Natural killer cell (primary cell): ENCODE data around the gene SESN1. TPM values are rescaled to one million over a fixed set of nuclear protein-coding genes. Genes with fewer than 3 reads are reported as not detected.
"Not testable (repeated sequence)": the region's sequence is repeated elsewhere in the genome, so short reads cannot be mapped to it uniquely, and the experiment has no call there.

ENCODE experiments used
- ATAC-seq, 3 donors: fragments of 150-1000 bp in 2 of 3; fragments of 200-7000 bp in 1 of 3; cut with Tn5 transposase; 1 replicate in 1 of 3; 2 replicates in 2 of 3; pipeline ENCODE4 v1.10.0; 2021; ENCODE audit warnings: mild to moderate bottlenecking in 2 of 3, moderate library complexity in 2 of 3
- DNase-seq, 2 donors: peaks; one replicate each; pipeline versions ENCODE4 v3.0.0 to v3.0.0-alpha.2; 2013 to 2021; ENCODE audit warnings: mixed read lengths in 1 of 2
- H3K27ac ChIP-seq: one replicate; pipeline ENCODE4 v1.5.1; 2013; ENCODE audit warnings: mild to moderate bottlenecking, low read length
- H3K27me3 ChIP-seq: one replicate; pipeline ENCODE4 v1.6.1; 2013; ENCODE audit warnings: low read length; ENCODE audit not compliant: control insufficient read depth, insufficient read depth
- H3K36me3 ChIP-seq: one replicate; pipeline ENCODE4 v1.6.1; 2013; ENCODE audit warnings: low read length; ENCODE audit not compliant: control insufficient read depth, insufficient read depth
- H3K4me1 ChIP-seq: one replicate; pipeline ENCODE4 v1.6.1; 2013; ENCODE audit warnings: low read length; ENCODE audit not compliant: control insufficient read depth, insufficient read depth
- H3K4me3 ChIP-seq: one replicate; pipeline ENCODE4 v1.5.1; 2013; ENCODE audit warnings: low read length
- H3K9me3 ChIP-seq: one replicate; pipeline ENCODE4 v1.6.1; 2013; ENCODE audit warnings: low read length; ENCODE audit not compliant: control insufficient read depth, insufficient read depth
- H3K27ac Mint-ChIP-seq, 2 donors: one replicate each; pipeline ENCODE4 v1.8.0; 2022; ENCODE audit warnings: mild to moderate bottlenecking in 2 of 2, mixed read lengths in 2 of 2, moderate library complexity in 1 of 2
- H3K27me3 Mint-ChIP-seq, 2 donors: one replicate each; pipeline ENCODE4 v1.8.0; 2022; ENCODE audit warnings: low read depth in 2 of 2, mixed read lengths in 2 of 2
- H3K36me3 Mint-ChIP-seq: one replicate; pipeline ENCODE4 v1.8.0; 2022; ENCODE audit warnings: mixed read lengths
- H3K4me1 Mint-ChIP-seq, 2 donors: one replicate each; pipeline ENCODE4 v1.8.0; 2022; ENCODE audit warnings: mixed read lengths in 2 of 2
- H3K4me3 Mint-ChIP-seq: one replicate; pipeline ENCODE4 v1.8.0; 2022; ENCODE audit warnings: mild to moderate bottlenecking, moderate library complexity, mixed read lengths
- H3K9me3 Mint-ChIP-seq, 2 donors: one replicate each; pipeline ENCODE4 v1.8.0; 2022; ENCODE audit warnings: mixed read lengths in 2 of 2
- WGBS: methylation state at CpG from one replicate; pipeline ENCODE4 v1.1.7; 2013; ENCODE audit warnings: missing lambda C conversion rate; ENCODE audit not compliant: insufficient coverage; 5-methylcytosine and 5-hydroxymethylcytosine counted together
- intact Hi-C: fragments of 100-400 bp; cut with micrococcal nuclease; formaldehyde crosslinking; loops from one replicate; pipeline ENCODE4 v1.14.2; 2022
- total RNA-seq, 4 donors: library from RNA; stranded (reverse); fragments of 120-200 nt in 1 of 4; gene quantifications; one replicate each; pipeline versions ENCODE4 v1.2.3 to v1.2.4, GENCODE V29; 2013 to 2022
- TF ChIP-seq, protein P1 (sequence below): fragments of 200-600 bp; IDR thresholded peaks from one replicate; pipeline ENCODE4 v1.8.0; 2022; ENCODE audit warnings: antibody characterized with exemption

Gene SESN1
- total RNA-seq, 3 donors from 2014 or later (not counting 1 experiment from before 2014, with no cell fraction given) = 52.9 to 106 (median 68.9) TPM

DNA sequence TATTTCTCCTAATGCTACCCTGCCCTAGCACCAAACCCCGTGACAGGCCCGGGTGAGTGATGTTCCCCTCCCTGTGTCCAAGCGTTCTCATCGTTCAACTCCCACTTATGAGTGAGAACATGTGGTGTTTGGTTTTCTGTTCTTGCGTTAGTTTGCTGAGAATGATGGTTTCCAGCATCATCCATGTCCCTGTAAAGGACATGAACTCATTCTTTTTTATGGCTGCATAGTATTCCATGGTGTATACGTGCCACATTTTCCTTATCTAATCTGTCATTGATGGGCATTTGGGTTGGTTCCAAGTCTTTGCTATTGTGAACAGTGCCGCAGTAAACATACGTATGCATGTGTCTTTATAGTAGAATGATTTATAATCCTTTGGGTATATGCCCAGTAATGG, 15.0 kb upstream of the SESN1 start:
- 100% methylated on average over 2 of the region's 8 CpGs for WGBS
- H3K36me3 ChIP-seq, H3K4me3 ChIP-seq, DNase-seq, H3K4me1 Mint-ChIP-seq, H3K36me3 Mint-ChIP-seq, ATAC-seq, H3K9me3 ChIP-seq, intact Hi-C loops, H3K27me3 Mint-ChIP-seq, H3K4me1 ChIP-seq, H3K4me3 Mint-ChIP-seq, H3K27ac Mint-ChIP-seq, H3K27me3 ChIP-seq, H3K9me3 Mint-ChIP-seq, H3K27ac ChIP-seq: not testable (repeated sequence)

GRCh38 chr6:109105681-109106080, 11.0 kb upstream of the SESN1 start:
- Histone ChIP-seq H3K4me3 (no peak overlapping the region), H3K27me3 (no peaks in the 10 kb centered on the region), H3K36me3 (no peaks in the 10 kb centered on the region), H3K4me1 (no peaks in the 10 kb centered on the region), H3K27ac (no peak overlapping the region), H3K9me3 (no peaks in the 10 kb centered on the region)
- DNase-seq (no peak), ATAC-seq (no peak)
- Mint-ChIP-seq H3K4me1 (no peaks in the 10 kb centered on the region), H3K36me3 (no peaks in the 10 kb centered on the region), H3K4me3 (no peak overlapping the region), H3K9me3 (no peaks in the 10 kb centered on the region), H3K27ac (no peak overlapping the region), H3K27me3 (no peaks in the 10 kb centered on the region)
- TF ChIP-seq, protein P1, sequence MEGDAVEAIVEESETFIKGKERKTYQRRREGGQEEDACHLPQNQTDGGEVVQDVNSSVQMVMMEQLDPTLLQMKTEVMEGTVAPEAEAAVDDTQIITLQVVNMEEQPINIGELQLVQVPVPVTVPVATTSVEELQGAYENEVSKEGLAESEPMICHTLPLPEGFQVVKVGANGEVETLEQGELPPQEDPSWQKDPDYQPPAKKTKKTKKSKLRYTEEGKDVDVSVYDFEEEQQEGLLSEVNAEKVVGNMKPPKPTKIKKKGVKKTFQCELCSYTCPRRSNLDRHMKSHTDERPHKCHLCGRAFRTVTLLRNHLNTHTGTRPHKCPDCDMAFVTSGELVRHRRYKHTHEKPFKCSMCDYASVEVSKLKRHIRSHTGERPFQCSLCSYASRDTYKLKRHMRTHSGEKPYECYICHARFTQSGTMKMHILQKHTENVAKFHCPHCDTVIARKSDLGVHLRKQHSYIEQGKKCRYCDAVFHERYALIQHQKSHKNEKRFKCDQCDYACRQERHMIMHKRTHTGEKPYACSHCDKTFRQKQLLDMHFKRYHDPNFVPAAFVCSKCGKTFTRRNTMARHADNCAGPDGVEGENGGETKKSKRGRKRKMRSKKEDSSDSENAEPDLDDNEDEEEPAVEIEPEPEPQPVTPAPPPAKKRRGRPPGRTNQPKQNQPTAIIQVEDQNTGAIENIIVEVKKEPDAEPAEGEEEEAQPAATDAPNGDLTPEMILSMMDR = no peak
- 80% methylated on average over 5 of the region's 5 CpGs for WGBS
- intact Hi-C loops = no loop called here

GRCh38 chr6:109104512-109104911, 9.9 kb upstream of the SESN1 start:
- no peaks in the 10 kb centered on the region for H3K4me1 ChIP-seq
- H3K27ac ChIP-seq = no peak overlapping the region
- no peak overlapping the region for H3K4me3 Mint-ChIP-seq
- 88% methylated on average over 2 of the region's 3 CpGs for WGBS
- no peak overlapping the region for H3K4me3 ChIP-seq
- no peaks in the 10 kb centered on the region for H3K4me1 Mint-ChIP-seq
- no peaks in the 10 kb centered on the region for H3K9me3 Mint-ChIP-seq
- H3K9me3 ChIP-seq = no peaks in the 10 kb centered on the region
- TF ChIP-seq, protein P1 = no peak
- no peaks in the 10 kb centered on the region for H3K36me3 Mint-ChIP-seq
- no peak for ATAC-seq
- H3K27ac Mint-ChIP-seq = no peak overlapping the region
- no peak for DNase-seq
- no peaks in the 10 kb centered on the region for H3K36me3 ChIP-seq
- no peaks in the 10 kb centered on the region for H3K27me3 ChIP-seq
- H3K27me3 Mint-ChIP-seq = no peaks in the 10 kb centered on the region
- intact Hi-C loops = no loop called here

GRCh38 chr6:109103942-109104341, 9.3 kb upstream of the SESN1 start:
- no peak overlapping the region for H3K27ac ChIP-seq
- no peak overlapping the region for H3K4me3 Mint-ChIP-seq
- H3K4me1 Mint-ChIP-seq = no peaks in the 10 kb centered on the region
- ATAC-seq = no peak
- H3K9me3 Mint-ChIP-seq = no peaks in the 10 kb centered on the region
- H3K36me3 ChIP-seq = no peaks in the 10 kb centered on the region
- intact Hi-C loops = no loop called here
- H3K36me3 Mint-ChIP-seq = no peaks in the 10 kb centered on the region
- H3K9me3 ChIP-seq = no peaks in the 10 kb centered on the region
- no peaks in the 10 kb centered on the region for H3K4me1 ChIP-seq
- H3K27me3 ChIP-seq = no peaks in the 10 kb centered on the region
- H3K27ac Mint-ChIP-seq = no peak overlapping the region
- H3K4me3 ChIP-seq = no peak overlapping the region
- no peak for DNase-seq
- H3K27me3 Mint-ChIP-seq = no peaks in the 10 kb centered on the region
- TF ChIP-seq, protein P1 = no peak
